CD4-positive, alpha-beta T cell treated with Interleukin-15 for 1 hour (primary cell): Measurements from ENCODE around the gene SPECC1L.
A peak's percentile ranks its signal among the peaks of the same experiment; 100 is the strongest.
"Not testable (repeated sequence)": the region's sequence is repeated elsewhere in the genome, so short reads cannot be mapped to it uniquely, and the experiment has no call there.

Source experiments
- DNase-seq: peaks from one replicate; pipeline ENCODE4 v3.0.0-alpha.2; 2020

Gene SPECC1L

GRCh38 chr22:24245584-24246561, 24.8 kb upstream of the SPECC1L start:
- not testable (repeated sequence) for DNase-seq

- DNase-seq = no peak
Observed at GRCh38 chr22:24247011-24247507, 23.6 kb upstream of the SPECC1L start.

- peak; percentile 51 for DNase-seq
Observed at GRCh38 chr22:24247564-24248344, 22.9 kb upstream of the SPECC1L start.

- DNase-seq = not testable (repeated sequence)
Observed at GRCh38 chr22:24248611-24249010, 22.0 kb upstream of the SPECC1L start.

- not testable (repeated sequence) for DNase-seq
Observed at GRCh38 chr22:24249413-24249812, 21.2 kb upstream of the SPECC1L start.

GRCh38 chr22:24251286-24251685, 19.3 kb upstream of the SPECC1L start:
- DNase-seq = not testable (repeated sequence)

- DNase-seq = not testable (repeated sequence)
Observed at GRCh38 chr22:24253126-24253525, 17.5 kb upstream of the SPECC1L start.

GRCh38 chr22:24256136-24256535, 14.5 kb upstream of the SPECC1L start:
- DNase-seq = not testable (repeated sequence)

- not testable (repeated sequence) for DNase-seq
Observed at GRCh38 chr22:24256736-24257135, 13.9 kb upstream of the SPECC1L start.

- peak; percentile 69 for DNase-seq
Observed at GRCh38 chr22:24259459-24259858, 11.2 kb upstream of the SPECC1L start.

- DNase-seq = not testable (repeated sequence)
Observed at GRCh38 chr22:24262185-24262749, 8.4 kb upstream of the SPECC1L start.

GRCh38 chr22:24263479-24263878, 7.2 kb upstream of the SPECC1L start:
- not testable (repeated sequence) for DNase-seq

GRCh38 chr22:24264329-24264896, 6.2 kb upstream of the SPECC1L start:
- not testable (repeated sequence) for DNase-seq

- no peak for DNase-seq
Observed at GRCh38 chr22:24265734-24266133, 4.9 kb upstream of the SPECC1L start.

GRCh38 chr22:24266495-24266894, 4.1 kb upstream of the SPECC1L start:
- DNase-seq = not testable (repeated sequence)

GRCh38 chr22:24271386-24271854, 789 bp downstream of the SPECC1L start:
- DNase-seq = no peak

GRCh38 chr22:24273031-24273430, 2.4 kb downstream of the SPECC1L start:
- DNase-seq = not testable (repeated sequence)

- not testable (repeated sequence) for DNase-seq
Observed at GRCh38 chr22:24273906-24274305, 3.3 kb downstream of the SPECC1L start.

GRCh38 chr22:24274696-24275405, 4.2 kb downstream of the SPECC1L start:
- not testable (repeated sequence) for DNase-seq

- not testable (repeated sequence) for DNase-seq
Observed at GRCh38 chr22:24280363-24280762, 9.7 kb downstream of the SPECC1L start.

- no peak for DNase-seq
Observed at GRCh38 chr22:24282401-24282800, 11.8 kb downstream of the SPECC1L start.

- no peak for DNase-seq
Observed at GRCh38 chr22:24284747-24285203, 14.1 kb downstream of the SPECC1L start.
